K562 (cell line): Measurements from ENCODE around the gene SGMS1. TPM values are rescaled to one million over a fixed set of nuclear protein-coding genes. Genes with fewer than 3 reads are reported as not detected.

Experiments used
- BRD9 ChIP-seq: fragments of 450-650 bp; IDR thresholded peaks from 2 replicates; pipeline ENCODE4 v1.6.1; 2018; ENCODE audit warnings: low read depth; ENCODE audit not compliant: partially characterized antibody
- CBX8 ChIP-seq: fragments of 200-600 bp; sonication (generic); IDR thresholded peaks from 2 replicates; pipeline ENCODE4 v1.6.1; 2012; ENCODE audit warnings: borderline replicate concordance, mixed run types, low read depth, mild to moderate bottlenecking, moderate library complexity, mixed read lengths, low read length, control low read depth, inconsistent platforms; ENCODE audit not compliant: poor library complexity, severe bottlenecking; ENCODE audit errors: extremely low read depth
- DACH1 ChIP-seq: fragments of 450-650 bp; IDR thresholded peaks from 2 replicates; pipeline ENCODE4 v1.6.1; 2018; ENCODE audit not compliant: partially characterized antibody
- EP400 ChIP-seq: fragments of 450-650 bp; IDR thresholded peaks from 2 replicates; pipeline ENCODE4 v1.6.1; 2017; ENCODE audit warnings: antibody characterized with exemption, mild to moderate bottlenecking, moderate library complexity
- GTF2F1 ChIP-seq: IDR thresholded peaks from 2 replicates; pipeline ENCODE4 v1.6.1; 2011; ENCODE audit warnings: low read depth, low read length, improper control_type of control experiment
- HNRNPH1 ChIP-seq: fragments of 200-400 bp; formaldehyde crosslinking; optimal IDR thresholded peaks from 2 replicates; pipeline ENCODE3; 2017; ENCODE audit warnings: low read depth, mild to moderate bottlenecking, low read length, moderate library complexity
- MXI1 ChIP-seq: IDR thresholded peaks from 2 replicates; pipeline ENCODE4 v1.6.1; 2011; ENCODE audit warnings: low read depth, mild to moderate bottlenecking, improper control_type of control experiment, low read length
- NR2C1 ChIP-seq, 2 experiments: fragments of 450-650 bp; IDR thresholded peaks; 2 replicates each; pipeline ENCODE4 v1.6.1; 2017; ENCODE audit warnings: mild to moderate bottlenecking in 2 of 2, antibody characterized with exemption in 1 of 2, inconsistent platforms in 1 of 2, missing compliant biosample characterization in 1 of 2, missing genetic modification characterization in 1 of 2
- ZFP1 ChIP-seq: fragments of 450-650 bp; formaldehyde crosslinking; IDR thresholded peaks from 2 replicates; pipeline ENCODE4 v1.4.0; 2020; ENCODE audit warnings: mild to moderate bottlenecking, mixed read lengths
- ZNF263 ChIP-seq: sonication (generic); formaldehyde crosslinking; IDR thresholded peaks from 2 replicates; pipeline ENCODE4 v1.8.0; 2022; ENCODE audit warnings: mild to moderate bottlenecking, missing genetic modification reagents, borderline replicate concordance
- ZNF384 ChIP-seq: IDR thresholded peaks from 2 replicates; pipeline ENCODE4 v1.6.1; 2012; ENCODE audit warnings: low read depth, low read length, improper control_type of control experiment
- ZNF76 ChIP-seq: fragments of 250-450 bp; sonication (Bioruptor Pico); IDR thresholded peaks from 2 replicates; pipeline ENCODE4 v1.4.0; 2020; ENCODE audit warnings: mild to moderate bottlenecking, moderate library complexity, borderline replicate concordance
- polyA plus RNA-seq, 8 experiments: library from polyadenylated mRNA; depleted of rRNA in 4 of 8; stranded (reverse) in 5 of 8; unstranded in 3 of 8; fragments of >200 nt; fragmentation: Nextera tagmentation in 2 of 8; fragmentation: Illumina TruSeq in 1 of 8; extraction: Ambion mirVana in 2 of 8; extraction: Trizol in 1 of 8; gene quantifications; 2 replicates each; pipeline versions ENCODE4 v1.2.1 to v1.2.3, GENCODE V29; 2011 to 2014; ENCODE audit warnings: inconsistent platforms in 1 of 8, missing spikeins in 1 of 8
- total RNA-seq, 7 experiments: library from RNA; depleted of rRNA in 6 of 7; stranded (reverse); fragments of >200 nt in 6 of 7; fragmentation: Illumina TruSeq in 2 of 7; extraction: Trizol in 2 of 7; gene quantifications; 2 replicates each; pipeline versions ENCODE4 v1.2.1 to v1.2.3, GENCODE V29; 2011 to 2021; ENCODE audit warnings: low replicate concordance in 1 of 7
- TF ChIP-seq, protein P1 (sequence below): fragments of 250-450 bp; sonication (Bioruptor Pico); IDR thresholded peaks from 2 replicates; pipeline ENCODE4 v1.4.0; 2020
- TF ChIP-seq, protein P2 (sequence below): sonication (generic); formaldehyde crosslinking; IDR thresholded peaks from 2 replicates; pipeline ENCODE4 v1.8.0; 2022; ENCODE audit warnings: missing genetic modification reagents, mild to moderate bottlenecking, borderline replicate concordance
- TF ChIP-seq, protein P3 (sequence below): fragments of 450-650 bp; IDR thresholded peaks from 2 replicates; pipeline ENCODE4 v1.6.1; 2016; ENCODE audit warnings: borderline replicate concordance

The SGMS1 gene
- total and polyA plus RNA-seq, 9 of the 15 experiments (the other 6 are each of a cell fraction or from before 2014, with no cell fraction given), result 22.6 to 232 (median 82.2) TPM

DNA sequence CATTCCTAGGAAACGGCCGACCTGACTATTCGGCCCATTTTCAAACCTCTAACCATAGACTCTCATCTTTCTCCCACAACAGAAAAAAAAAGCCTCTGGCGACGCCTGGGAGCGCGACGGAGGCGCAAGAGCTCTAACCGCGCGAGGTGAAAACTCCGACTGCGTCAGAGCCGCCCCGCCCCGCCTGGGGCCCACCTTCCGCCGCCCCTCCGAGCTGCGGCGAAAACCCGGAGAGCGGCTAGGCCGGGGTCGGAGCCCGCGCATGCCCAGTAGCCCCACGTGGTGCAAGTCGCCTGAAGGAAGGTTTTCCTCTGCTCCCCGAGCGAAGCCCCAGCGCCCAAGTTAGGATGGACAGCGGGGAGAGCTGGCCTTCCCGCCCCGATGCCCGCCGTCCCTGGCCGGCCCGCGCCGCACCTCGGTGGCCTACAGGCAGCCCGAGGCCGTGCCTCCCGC is 683 bp upstream of the SGMS1 start (continued):
- TF ChIP-seq MXI1, result no peak
- TF ChIP-seq EP400, result peak; percentile 95
- no peak for TF ChIP-seq ZNF263 (CRISPR knock-in tag)
- no peak for TF ChIP-seq GTF2F1
- peak; percentile 17 for TF ChIP-seq DACH1
- TF ChIP-seq ZNF384, result peak; percentile 94
- no peak for TF ChIP-seq CBX8
- no peak for TF ChIP-seq HNRNPH1
- TF ChIP-seq, protein P1, sequence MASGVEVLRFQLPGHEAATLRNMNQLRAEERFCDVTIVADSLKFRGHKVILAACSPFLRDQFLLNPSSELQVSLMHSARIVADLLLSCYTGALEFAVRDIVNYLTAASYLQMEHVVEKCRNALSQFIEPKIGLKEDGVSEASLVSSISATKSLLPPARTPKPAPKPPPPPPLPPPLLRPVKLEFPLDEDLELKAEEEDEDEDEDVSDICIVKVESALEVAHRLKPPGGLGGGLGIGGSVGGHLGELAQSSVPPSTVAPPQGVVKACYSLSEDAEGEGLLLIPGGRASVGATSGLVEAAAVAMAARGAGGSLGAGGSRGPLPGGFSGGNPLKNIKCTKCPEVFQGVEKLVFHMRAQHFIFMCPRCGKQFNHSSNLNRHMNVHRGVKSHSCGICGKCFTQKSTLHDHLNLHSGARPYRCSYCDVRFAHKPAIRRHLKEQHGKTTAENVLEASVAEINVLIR (CRISPR knock-in tag), result peak; percentile 53
- TF ChIP-seq, protein P2, sequence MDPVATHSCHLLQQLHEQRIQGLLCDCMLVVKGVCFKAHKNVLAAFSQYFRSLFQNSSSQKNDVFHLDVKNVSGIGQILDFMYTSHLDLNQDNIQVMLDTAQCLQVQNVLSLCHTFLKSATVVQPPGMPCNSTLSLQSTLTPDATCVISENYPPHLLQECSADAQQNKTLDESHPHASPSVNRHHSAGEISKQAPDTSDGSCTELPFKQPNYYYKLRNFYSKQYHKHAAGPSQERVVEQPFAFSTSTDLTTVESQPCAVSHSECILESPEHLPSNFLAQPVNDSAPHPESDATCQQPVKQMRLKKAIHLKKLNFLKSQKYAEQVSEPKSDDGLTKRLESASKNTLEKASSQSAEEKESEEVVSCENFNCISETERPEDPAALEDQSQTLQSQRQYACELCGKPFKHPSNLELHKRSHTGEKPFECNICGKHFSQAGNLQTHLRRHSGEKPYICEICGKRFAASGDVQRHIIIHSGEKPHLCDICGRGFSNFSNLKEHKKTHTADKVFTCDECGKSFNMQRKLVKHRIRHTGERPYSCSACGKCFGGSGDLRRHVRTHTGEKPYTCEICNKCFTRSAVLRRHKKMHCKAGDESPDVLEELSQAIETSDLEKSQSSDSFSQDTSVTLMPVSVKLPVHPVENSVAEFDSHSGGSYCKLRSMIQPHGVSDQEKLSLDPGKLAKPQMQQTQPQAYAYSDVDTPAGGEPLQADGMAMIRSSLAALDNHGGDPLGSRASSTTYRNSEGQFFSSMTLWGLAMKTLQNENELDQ (CRISPR knock-in tag), result no peak
- no peak for TF ChIP-seq ZNF76 (CRISPR knock-in tag)
- no peak for TF ChIP-seq BRD9
- TF ChIP-seq ZFP1 (CRISPR knock-in tag), result no peak
- TF ChIP-seq NR2C1 (IDR thresholded peaks at IDR 0.05), result no peak
- no peak for TF ChIP-seq NR2C1 (tag; IDR thresholded peaks at IDR 0.05)
- TF ChIP-seq, protein P3, sequence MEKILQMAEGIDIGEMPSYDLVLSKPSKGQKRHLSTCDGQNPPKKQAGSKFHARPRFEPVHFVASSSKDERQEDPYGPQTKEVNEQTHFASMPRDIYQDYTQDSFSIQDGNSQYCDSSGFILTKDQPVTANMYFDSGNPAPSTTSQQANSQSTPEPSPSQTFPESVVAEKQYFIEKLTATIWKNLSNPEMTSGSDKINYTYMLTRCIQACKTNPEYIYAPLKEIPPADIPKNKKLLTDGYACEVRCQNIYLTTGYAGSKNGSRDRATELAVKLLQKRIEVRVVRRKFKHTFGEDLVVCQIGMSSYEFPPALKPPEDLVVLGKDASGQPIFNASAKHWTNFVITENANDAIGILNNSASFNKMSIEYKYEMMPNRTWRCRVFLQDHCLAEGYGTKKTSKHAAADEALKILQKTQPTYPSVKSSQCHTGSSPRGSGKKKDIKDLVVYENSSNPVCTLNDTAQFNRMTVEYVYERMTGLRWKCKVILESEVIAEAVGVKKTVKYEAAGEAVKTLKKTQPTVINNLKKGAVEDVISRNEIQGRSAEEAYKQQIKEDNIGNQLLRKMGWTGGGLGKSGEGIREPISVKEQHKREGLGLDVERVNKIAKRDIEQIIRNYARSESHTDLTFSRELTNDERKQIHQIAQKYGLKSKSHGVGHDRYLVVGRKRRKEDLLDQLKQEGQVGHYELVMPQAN, result no peak; the same call in 1 of the 2 replicates
